Mammary epithelial cell (primary cell): Measurements from ENCODE around the gene RAPGEF2.

Experiments used
- EZH2 ChIP-seq: IDR thresholded peaks from 2 replicates; pipeline ENCODE4 v1.6.1; 2012; ENCODE audit warnings: low read length, inconsistent platforms, borderline replicate concordance
- TF ChIP-seq, protein P1 (sequence below), 2 donors: IDR thresholded peaks in 1 of 2; conservative IDR thresholded peaks in 1 of 2; 2 replicates each; pipeline ENCODE4 v1.5.1; 2011 to 2012; ENCODE audit warnings: inconsistent platforms in 2 of 2, low read length in 2 of 2, mild to moderate bottlenecking in 2 of 2, control low read depth in 1 of 2, low read depth in 1 of 2; ENCODE audit not compliant: insufficient read depth in 1 of 2; ENCODE audit errors: extremely low read depth in 1 of 2

DNA sequence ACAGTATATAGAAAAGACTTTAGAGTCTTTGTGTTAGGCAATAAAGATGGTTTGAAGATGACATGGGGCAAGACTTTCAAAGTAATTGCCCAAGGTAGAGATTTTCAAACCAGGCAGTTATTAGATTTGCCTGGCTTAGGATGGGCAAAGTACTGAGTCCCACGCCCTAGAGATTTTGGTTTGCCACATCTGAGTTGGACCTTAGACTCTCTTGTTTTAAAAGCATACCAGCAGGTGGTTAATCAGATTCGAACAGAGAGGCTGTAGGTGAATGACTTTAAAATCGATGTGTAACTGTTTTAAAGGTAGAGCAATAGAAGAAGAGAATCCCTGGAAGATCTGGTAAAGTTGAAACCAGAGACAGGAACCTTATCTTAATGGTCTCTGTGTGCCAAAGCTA lies 121.5 kb downstream of the RAPGEF2 start:
- TF ChIP-seq, protein P1, sequence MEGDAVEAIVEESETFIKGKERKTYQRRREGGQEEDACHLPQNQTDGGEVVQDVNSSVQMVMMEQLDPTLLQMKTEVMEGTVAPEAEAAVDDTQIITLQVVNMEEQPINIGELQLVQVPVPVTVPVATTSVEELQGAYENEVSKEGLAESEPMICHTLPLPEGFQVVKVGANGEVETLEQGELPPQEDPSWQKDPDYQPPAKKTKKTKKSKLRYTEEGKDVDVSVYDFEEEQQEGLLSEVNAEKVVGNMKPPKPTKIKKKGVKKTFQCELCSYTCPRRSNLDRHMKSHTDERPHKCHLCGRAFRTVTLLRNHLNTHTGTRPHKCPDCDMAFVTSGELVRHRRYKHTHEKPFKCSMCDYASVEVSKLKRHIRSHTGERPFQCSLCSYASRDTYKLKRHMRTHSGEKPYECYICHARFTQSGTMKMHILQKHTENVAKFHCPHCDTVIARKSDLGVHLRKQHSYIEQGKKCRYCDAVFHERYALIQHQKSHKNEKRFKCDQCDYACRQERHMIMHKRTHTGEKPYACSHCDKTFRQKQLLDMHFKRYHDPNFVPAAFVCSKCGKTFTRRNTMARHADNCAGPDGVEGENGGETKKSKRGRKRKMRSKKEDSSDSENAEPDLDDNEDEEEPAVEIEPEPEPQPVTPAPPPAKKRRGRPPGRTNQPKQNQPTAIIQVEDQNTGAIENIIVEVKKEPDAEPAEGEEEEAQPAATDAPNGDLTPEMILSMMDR (conservative IDR thresholded peaks at IDR 0.05 in 1 of 2, IDR thresholded peaks at IDR 0.05 in 1 of 2; ENCODE audit: extremely low read depth in 1 of 2, insufficient read depth in 1 of 2, low read depth in 1 of 2, low read length in 2 of 2) = no peak
- TF ChIP-seq EZH2 = no peak
